Activated CD4-positive, alpha-beta T cell treated with anti-CD3 and anti-CD28 coated beads, Interleukin-2, amount 50 U/mL, for 48 hours (primary cell): ENCODE results near the gene CFAP299.

Experiments
- DNase-seq, 2 experiments: peaks; one replicate each; pipeline ENCODE4 v3.0.0-alpha.2; 2020

CFAP299 gene

DNA sequence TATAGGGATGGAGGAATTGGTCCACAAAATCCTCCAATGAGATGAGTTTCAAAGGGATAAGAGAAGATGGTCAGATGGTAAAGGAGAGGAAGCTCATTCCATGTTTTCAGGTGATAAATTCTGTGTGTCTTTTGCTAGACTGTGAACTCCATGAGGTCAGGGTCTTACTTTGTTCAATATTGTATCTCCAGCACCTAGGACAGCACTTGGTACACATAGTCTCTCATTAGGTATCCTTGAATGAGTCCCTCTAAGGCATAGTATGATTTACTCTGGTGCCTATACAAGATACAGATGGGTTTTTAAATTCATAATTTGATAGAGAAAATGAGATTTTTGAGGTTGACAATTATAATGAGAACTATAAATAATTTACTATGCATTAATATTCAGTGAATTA is 510.7 kb downstream of the CFAP299 start:
- no peak for DNase-seq

DNA sequence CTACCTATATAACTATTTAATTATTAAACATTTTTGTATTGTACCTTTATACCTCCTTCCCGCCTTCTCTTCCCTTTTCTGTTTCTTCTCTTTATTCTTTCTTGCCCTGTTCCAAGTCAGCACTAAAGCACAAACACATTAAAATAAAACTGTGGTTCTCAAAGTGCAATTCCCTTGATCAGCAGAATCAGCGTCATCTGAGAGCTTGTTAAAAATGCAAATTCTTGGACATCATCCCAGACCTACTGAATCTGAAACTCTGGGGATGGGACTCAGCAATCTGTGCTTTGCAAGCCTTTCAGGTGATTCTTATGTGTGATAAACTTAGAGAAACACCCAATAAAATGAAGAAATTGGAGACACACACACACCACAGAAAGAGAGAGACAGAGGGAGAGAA is 516.5 kb downstream of the CFAP299 start:
- DNase-seq: no peak

DNA sequence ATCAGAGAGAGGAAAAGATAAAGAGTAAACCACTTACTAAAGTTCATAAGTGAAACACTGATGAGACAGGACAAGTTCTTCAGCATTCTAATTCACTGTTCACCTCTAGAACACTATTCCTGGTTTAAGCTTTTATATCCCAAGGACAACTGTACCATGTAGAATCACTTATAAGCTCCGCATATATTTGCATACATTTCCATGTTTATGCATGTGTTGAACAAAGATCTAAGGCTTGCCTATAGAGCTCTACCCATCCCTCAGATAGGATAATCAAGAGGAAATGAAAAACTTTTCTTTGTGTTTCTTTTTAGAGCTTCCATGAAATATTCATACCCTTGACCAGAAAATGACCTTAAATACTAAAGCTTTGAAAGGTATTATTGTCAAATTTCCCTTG is 538.0 kb downstream of the CFAP299 start:
- no peak for DNase-seq

GRCh38 chr4:80874979-80875378 is 539.4 kb downstream of the CFAP299 start:
- no peak for DNase-seq

DNA sequence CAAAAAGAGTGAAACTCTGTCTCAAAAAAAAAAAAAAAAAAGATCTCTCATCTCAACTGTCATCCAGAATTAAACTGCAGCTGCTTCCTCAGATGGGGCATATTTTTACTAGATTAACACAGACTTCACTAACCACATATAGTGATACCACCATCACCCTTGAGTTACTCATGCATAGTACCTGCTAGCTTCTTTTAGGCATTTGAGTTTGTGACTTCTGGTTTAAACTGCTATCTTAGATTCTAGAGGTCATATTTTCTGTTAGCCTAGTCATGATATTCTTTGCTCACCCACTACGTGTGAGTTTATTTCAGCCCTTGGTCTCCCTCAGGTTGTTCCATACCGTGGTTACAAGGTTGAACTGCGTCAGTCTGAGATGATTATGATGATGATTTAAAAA is 540.1 kb downstream of the CFAP299 start:
- no peak for DNase-seq

- no peak for DNase-seq
These were observed 541.3 kb downstream of the CFAP299 start for GRCh38 chr4:80876810-80877209.

GRCh38 chr4:80878218-80878617 is 542.7 kb downstream of the CFAP299 start:
- no peak for DNase-seq

DNA sequence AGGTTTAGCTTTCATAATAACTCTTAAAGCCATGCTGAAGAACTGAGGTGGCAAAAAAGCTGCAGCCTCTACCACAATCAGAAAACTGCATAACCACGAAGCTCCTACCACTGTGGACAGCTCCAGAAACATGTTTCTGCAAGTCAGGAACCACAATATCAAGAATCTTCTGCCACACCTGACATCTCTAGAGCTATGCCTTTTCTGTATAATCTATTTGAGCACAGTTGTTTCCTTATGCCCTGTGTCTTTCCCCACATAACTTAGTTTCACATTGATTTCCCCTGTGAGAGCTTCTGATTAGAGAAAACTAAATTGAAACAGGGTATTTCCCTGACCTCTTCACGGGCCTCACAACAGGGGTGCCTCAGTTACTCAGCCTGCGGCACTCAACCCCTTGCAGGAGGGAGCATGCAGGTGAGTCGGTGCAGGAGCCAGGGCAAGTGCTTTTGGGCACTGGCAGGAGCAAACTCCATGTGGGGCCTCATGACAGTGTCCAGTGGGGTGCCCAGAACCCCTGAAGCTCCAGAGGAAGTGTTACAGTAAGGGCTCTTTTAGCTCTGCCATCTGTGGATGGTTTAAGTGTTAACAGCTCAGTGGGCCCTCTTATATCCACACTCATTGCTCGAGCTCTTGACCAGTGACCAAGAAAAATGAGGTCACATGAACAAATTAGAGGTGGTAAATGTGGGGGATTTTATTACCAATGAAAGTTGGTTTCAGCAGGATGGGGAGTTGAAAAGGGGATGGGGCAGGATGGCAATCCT is 562.2 kb downstream of the CFAP299 start:
- no peak for DNase-seq

GRCh38 chr4:80900908-80901307 is 565.4 kb downstream of the CFAP299 start:
- no peak for DNase-seq

DNA sequence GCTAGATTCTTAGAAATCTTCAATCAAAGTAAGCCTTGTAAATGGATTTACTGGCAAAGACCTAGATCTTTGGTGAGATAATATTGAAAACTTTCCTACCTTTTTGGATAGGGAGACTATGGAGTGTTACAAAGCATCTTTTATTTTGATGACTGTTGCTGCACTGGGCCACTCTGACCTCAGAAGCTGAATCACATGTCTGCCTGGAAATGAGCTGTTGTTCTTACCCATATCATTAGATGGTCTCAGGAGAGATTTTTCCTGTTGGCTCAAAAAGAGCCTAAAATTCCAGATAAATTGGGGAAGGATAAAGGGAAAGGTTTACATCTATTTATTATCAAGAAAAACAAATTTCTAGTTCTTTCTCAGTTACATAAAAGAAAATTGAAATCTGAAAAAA is 567.5 kb downstream of the CFAP299 start:
- no peak for DNase-seq

DNA sequence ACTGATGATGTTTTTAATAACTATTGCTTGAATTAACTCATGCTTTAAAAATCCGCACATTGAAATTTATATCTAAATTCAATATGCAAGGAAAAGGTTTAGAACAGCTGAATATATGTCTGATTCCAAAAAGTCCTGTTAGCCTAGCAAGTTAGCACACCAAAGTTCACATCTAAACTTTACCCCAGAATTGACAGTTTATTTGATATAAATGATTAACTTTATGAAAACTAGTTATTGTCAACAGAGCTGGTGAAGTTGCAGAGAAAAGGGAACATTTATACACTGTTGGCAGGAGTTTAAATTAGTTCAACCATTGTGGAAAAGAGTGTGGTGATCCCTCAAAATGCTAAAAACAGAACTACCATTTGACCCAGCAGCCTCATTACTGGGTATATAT is 574.4 kb downstream of the CFAP299 start:
- no peak for DNase-seq

- DNase-seq: no peak
These were observed 575.9 kb downstream of the CFAP299 start for GRCh38 chr4:80911458-80911857.

GRCh38 chr4:80912350-80912749 is 576.8 kb downstream of the CFAP299 start:
- no peak for DNase-seq

DNA sequence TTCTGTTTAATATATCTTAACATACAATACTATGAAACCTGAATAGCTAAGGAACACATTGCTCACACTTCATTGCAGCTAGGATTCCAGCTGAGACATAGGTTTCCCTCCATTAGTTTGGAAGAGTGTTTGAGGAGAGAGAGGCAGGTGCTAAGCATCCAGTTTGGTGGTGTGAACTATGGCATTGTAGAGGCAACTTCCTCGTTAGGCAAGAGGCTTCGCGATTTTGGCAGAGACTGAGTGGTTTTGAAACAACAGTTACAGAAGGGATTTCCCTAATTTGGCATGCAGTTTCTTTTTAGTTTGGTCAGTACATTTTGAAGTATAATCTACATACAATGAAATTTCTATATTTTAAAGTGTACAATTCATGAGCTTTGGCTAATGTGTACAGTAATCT is 577.9 kb downstream of the CFAP299 start:
- no peak for DNase-seq

DNA sequence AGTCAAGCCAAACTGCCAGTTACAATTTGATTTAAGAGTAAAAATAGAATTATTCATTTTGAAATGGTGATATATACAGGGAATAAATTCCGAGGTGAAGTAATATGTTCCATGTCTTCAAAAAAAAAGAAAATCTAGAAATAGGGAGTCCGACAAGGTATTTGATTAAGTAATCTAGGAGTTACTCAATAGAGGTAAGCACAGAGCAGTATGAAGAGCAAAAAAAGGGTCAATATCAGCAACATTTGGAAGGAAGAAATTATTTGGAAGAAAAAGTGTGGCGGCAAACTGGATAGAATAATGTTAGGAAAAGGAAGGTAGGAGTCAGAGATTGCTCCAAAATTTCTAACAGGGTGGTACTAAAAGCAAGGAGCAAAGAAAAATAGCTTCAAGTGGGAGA is 581.2 kb downstream of the CFAP299 start:
- no peak for DNase-seq

- no peak for DNase-seq
These were observed 582.5 kb downstream of the CFAP299 start for GRCh38 chr4:80918004-80918403.

GRCh38 chr4:80921441-80921840 is 585.9 kb downstream of the CFAP299 start:
- DNase-seq: no peak

DNA sequence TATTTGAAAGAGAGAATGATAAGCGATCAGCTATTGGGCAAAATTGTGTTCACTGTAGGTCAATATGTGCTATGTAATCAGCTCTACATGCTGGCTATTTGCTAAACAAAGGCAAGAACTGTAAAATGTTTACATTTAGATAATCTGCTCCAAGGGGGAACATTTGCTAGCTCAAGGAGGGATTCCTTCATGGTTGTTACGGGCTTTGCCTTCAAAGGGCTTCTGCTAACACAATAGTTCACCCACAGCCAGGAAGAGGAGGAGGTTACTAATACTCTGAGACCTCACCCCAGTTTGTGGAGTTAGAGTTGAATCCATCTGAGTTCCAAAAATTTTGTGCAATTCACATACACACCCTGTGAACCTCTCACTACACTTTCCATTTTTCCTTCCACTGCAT is 587.4 kb downstream of the CFAP299 start:
- DNase-seq: no peak

DNA sequence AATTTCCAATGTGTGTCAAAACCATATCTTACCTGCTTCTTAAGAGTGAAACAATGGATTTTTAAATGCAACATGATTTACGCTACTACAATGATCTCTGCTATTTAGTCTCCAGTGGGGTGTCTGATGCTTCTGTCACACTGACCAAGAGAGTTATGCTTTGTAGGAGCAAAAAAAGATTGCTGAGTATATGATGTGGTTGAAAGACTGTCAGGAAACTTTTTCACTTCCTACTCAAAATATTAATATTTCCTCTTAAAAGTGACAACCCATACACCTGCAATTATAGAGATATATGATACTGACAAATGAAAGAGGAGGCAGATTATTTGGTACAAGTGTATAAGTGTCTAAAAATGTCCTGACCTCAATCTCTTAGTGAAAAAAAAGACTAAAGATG is 589.8 kb downstream of the CFAP299 start:
- DNase-seq: no peak

DNA sequence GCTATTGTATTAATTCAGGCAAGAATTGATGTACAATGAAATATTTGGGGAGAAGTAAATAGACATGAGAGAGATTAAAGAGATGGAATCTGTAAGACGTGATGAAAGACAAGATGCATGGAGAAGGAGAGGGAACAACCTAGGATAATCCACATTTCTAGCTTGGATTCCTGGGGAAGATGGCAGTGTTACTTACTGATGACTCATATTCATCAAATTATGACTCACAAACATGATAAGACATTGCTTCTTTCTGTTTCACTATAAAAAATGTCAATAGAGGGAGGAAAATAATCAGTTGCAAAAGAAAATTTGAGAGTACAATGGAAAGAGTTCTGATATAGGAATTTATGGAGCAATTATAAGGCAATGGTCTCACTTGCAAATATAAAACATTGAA is 590.9 kb downstream of the CFAP299 start:
- no peak for DNase-seq

DNA sequence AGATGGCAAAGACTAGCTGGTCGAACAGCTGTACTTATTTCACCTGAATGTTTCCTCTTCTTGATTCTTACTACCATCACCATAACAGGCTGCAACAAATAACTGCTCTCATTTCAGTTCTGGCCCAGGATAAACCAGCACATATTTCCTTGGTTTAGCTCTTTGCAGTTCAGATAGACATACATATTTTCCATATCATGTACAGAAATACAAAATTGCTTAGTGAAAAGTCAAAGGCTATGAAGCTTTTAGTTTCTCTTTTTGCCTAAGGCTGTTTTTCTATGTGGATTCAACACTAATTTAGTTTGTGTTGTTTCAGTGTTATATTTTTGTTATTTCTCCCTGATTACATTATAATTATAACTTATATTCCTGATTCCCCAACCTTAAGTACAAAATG is 591.4 kb downstream of the CFAP299 start:
- no peak for DNase-seq

GRCh38 chr4:80927420-80927819 is 591.9 kb downstream of the CFAP299 start:
- DNase-seq: no peak

DNA sequence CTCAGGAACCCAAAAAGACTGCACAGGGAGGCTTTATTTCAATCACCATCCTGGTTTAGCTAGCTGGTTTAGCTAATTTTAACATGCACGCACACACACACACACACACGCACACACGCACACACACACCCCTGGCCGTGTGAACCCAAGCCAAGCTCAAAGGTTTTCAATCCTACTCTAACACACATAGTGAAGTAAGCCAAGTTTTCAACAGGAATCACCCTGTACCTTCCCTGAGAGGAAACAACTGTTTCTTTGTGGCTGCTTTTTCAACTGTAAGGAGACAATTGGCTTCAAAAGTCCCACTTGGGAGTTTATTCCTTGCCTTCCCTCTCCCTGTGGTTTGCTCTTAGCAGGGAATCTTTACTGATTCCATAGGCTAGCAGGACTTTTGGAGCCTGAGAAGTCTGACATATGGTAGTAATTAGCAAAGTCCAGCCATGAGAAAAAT is 596.1 kb downstream of the CFAP299 start:
- DNase-seq: no peak

- DNase-seq: no peak
These were observed 612.6 kb downstream of the CFAP299 start for GRCh38 chr4:80948141-80948540.

GRCh38 chr4:80948995-80949394 is 613.5 kb downstream of the CFAP299 start:
- DNase-seq: no peak
